Measurements from ENCODE around the gene TGIF2.

DNA sequence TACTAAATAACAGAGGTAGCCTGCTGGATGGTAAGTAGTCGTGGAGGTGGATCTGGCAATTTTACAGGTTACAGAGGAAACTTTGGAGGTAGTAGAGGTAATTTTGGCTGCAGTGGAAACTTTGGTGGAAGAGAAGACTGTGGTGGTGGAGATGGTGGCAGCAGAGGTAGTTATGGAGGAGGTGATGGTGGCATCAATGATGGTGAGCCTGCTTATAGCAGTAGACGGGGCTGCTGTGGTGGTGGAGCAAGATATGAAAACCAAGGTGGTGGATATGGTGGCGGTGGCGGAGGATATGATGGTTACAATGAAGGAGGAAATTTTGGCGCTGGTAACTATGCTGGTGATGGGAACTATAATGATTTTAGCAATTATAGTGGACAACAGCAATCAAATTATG, 47.5 kb downstream of the TGIF2 start:
- TF ChIP-seq, protein P1, sequence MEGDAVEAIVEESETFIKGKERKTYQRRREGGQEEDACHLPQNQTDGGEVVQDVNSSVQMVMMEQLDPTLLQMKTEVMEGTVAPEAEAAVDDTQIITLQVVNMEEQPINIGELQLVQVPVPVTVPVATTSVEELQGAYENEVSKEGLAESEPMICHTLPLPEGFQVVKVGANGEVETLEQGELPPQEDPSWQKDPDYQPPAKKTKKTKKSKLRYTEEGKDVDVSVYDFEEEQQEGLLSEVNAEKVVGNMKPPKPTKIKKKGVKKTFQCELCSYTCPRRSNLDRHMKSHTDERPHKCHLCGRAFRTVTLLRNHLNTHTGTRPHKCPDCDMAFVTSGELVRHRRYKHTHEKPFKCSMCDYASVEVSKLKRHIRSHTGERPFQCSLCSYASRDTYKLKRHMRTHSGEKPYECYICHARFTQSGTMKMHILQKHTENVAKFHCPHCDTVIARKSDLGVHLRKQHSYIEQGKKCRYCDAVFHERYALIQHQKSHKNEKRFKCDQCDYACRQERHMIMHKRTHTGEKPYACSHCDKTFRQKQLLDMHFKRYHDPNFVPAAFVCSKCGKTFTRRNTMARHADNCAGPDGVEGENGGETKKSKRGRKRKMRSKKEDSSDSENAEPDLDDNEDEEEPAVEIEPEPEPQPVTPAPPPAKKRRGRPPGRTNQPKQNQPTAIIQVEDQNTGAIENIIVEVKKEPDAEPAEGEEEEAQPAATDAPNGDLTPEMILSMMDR (tag by site-specific recombination; IDR thresholded peaks at IDR 0.05): no peak
- TF ChIP-seq ZNF138 (tag by site-specific recombination; IDR thresholded peaks at IDR 0.05; ENCODE audit: borderline replicate concordance) (no peak), YY1 (tag by site-specific recombination; IDR thresholded peaks at IDR 0.05) (no peak), MYNN (tag by site-specific recombination; IDR thresholded peaks at IDR 0.05; ENCODE audit: borderline replicate concordance) (no peak), ZNF747 (tag by site-specific recombination; IDR thresholded peaks at IDR 0.05) (no peak)
- TF ChIP-seq, protein P2, sequence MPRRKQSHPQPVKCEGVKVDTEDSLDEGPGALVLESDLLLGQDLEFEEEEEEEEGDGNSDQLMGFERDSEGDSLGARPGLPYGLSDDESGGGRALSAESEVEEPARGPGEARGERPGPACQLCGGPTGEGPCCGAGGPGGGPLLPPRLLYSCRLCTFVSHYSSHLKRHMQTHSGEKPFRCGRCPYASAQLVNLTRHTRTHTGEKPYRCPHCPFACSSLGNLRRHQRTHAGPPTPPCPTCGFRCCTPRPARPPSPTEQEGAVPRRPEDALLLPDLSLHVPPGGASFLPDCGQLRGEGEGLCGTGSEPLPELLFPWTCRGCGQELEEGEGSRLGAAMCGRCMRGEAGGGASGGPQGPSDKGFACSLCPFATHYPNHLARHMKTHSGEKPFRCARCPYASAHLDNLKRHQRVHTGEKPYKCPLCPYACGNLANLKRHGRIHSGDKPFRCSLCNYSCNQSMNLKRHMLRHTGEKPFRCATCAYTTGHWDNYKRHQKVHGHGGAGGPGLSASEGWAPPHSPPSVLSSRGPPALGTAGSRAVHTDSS (tag by site-specific recombination; IDR thresholded peaks at IDR 0.05): no peak
- TF ChIP-seq, protein P3, sequence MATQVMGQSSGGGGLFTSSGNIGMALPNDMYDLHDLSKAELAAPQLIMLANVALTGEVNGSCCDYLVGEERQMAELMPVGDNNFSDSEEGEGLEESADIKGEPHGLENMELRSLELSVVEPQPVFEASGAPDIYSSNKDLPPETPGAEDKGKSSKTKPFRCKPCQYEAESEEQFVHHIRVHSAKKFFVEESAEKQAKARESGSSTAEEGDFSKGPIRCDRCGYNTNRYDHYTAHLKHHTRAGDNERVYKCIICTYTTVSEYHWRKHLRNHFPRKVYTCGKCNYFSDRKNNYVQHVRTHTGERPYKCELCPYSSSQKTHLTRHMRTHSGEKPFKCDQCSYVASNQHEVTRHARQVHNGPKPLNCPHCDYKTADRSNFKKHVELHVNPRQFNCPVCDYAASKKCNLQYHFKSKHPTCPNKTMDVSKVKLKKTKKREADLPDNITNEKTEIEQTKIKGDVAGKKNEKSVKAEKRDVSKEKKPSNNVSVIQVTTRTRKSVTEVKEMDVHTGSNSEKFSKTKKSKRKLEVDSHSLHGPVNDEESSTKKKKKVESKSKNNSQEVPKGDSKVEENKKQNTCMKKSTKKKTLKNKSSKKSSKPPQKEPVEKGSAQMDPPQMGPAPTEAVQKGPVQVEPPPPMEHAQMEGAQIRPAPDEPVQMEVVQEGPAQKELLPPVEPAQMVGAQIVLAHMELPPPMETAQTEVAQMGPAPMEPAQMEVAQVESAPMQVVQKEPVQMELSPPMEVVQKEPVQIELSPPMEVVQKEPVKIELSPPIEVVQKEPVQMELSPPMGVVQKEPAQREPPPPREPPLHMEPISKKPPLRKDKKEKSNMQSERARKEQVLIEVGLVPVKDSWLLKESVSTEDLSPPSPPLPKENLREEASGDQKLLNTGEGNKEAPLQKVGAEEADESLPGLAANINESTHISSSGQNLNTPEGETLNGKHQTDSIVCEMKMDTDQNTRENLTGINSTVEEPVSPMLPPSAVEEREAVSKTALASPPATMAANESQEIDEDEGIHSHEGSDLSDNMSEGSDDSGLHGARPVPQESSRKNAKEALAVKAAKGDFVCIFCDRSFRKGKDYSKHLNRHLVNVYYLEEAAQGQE (tag by site-specific recombination; IDR thresholded peaks at IDR 0.05): no peak
- TF ChIP-seq, protein P4, sequence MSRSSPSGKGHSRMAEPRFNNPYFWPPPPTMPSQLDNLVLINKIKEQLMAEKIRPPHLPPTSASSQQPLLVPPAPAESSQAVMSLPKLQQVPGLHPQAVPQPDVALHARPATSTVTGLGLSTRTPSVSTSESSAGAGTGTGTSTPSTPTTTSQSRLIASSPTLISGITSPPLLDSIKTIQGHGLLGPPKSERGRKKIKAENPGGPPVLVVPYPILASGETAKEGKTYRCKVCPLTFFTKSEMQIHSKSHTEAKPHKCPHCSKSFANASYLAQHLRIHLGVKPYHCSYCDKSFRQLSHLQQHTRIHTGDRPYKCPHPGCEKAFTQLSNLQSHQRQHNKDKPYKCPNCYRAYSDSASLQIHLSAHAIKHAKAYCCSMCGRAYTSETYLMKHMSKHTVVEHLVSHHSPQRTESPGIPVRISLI (tag by site-specific recombination; IDR thresholded peaks at IDR 0.05): no peak
- TF ChIP-seq, protein P5, sequence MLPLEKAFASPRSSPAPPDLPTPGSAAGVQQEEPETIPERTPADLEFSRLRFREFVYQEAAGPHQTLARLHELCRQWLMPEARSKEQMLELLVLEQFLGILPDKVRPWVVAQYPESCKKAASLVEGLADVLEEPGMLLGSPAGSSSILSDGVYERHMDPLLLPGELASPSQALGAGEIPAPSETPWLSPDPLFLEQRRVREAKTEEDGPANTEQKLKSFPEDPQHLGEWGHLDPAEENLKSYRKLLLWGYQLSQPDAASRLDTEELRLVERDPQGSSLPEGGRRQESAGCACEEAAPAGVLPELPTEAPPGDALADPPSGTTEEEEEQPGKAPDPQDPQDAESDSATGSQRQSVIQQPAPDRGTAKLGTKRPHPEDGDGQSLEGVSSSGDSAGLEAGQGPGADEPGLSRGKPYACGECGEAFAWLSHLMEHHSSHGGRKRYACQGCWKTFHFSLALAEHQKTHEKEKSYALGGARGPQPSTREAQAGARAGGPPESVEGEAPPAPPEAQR (tag by site-specific recombination; IDR thresholded peaks at IDR 0.05): no peak
